Measurements from ENCODE around the gene URAD.

URAD gene

DNA sequence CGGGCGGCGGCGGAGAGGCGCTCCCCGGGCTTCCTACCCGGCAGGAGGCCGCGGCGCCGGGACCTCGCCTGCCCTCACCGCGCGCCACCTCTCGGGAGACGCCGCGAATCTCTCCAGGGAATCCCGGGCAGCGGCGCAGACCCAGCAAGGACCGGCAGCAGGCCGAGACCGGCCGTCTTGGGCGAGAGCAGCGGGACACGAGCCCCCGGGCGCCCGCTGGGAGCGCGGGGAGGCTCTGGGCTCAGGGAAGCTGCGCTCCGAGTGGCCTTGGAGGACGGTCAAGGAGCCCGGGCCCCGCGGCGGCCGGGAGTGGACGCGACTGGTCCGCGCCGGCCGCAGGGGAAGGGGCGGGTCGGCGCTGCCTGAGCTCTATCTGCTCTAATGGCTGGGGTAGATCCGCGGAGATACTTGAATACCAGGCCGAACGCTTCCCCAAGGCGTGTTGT lies 34.1 kb downstream of the URAD start:
- no peak for DNase-seq

DNA sequence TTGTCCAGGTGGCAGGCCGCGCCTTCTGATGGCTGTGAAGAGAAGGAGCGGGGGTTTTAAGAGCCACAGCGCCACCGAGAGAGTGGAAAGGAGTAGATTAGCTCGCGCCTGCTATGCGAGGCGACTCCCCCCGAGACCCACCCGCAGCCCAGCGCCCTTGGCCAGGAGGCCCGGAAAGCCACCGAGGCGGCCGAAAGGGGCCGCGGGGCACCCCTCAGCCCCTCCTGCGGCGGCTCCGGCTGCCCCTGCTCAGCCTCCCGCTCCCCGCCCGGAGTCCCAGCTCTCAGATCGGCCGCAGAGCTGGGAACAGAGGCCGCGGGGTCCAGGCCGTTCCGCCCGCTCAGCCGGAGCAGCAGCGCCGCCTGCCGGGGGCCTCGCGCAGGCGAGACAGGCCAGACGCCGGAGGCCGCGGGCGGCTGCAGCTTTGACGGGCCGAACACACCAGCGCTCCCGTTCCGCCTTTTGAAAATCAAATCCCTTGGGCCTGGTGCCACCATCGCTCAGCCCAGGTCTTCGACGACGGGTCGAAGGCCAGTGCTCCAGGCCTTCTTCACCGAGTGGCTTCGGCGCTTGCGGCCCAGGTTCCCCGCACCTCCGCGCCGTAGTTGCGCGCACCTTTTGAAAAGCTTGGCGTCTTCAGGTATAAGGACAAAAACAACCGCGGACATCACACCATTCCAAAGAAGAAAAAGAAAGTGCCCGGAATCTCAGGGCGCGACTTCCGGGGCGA lies 34.7 kb downstream of the URAD start:
- peak; percentile 75 for DNase-seq

DNA sequence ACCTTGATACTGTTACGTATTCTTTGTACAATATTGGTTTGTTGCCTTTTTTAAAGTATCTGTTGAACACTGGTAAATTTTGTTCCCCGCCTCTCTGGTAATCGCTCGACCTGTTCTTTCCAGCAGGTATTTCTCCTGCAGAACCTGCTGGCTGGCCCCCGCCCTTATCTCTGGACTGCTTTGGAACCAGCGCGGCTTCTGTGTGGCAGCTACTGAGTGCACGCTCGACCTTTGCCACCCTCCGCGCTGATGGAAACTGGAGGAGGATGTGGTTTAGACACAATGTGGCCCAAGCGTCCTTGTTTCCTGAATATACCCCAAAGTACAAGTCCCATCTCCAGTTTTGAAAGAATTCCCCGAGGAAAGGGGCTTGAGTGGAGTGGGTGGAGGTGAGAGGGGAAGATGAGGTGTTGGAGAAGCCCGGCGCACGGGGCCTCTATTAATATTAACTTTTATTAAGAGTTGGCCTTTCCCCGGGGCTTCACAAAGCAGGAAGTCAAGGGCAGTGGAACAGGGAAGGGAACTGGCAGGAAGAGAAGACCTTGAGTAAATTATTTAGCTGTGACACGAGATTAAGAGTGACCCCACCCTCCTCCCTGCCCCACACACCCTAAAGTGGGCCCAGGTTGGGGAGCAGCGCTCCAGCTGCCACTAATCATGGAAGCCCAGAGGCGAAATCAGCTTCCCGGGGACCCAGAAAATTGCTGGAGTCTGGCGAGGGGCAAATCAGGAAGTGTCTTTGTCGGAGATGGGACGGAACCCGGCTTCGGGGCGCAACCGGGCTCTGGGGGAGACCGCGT lies 35.4 kb downstream of the URAD start:
- DNase-seq: no peak

DNA sequence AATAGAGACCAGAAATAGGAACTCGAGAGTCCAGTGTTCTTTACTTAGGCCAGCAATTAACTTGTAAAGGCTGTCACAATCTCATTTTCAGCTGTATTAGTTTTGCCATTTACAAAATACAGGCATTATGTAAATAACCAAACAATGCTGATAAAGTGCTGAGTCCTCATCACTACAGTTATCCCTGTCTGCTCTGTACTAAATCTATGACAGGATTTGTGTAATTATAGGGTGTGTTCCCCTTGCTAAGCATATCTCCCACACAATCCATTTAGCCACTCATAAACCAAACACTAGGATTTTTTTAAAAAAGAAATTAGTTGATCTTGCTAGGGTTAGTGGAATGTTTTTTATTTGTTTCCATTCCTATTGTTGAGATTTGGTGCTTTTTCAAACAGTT lies 45.5 kb downstream of the URAD start:
- no peak for DNase-seq

DNA sequence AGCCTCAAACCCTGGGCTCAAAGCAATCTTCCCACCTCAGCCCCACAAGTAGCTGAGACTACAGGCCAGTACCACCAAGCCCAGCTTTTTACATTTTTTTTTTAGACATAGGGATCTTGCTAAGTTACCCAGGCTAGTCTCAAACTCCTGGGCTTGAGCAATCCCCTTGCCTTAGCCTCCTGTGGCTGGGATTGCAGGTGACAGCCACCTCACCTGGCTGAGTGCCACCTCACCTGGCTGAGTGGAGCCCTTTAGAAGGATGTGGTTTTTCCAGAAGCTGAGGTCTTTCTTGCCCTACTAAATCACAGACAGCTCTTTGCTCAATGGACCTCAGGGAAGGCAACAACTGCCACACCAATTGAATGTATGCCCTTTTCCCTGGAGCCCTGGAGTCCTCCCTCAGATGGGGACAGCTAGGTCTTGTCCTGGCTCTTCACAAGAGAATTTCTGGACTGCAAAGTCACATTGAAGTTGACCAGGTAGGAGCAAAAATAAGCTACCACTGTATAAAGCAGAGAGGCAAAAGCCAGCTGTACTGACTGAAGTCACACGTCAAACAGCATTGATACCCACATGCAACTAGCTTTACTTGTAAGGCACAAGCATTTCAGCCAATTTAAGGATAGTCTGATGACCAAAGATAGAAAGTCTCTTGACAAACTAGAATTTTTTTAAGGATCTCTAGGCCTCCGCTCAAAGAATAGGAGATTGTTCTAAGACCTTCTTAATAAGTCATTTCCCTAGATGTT lies 54.7 kb downstream of the URAD start:
- no peak for DNase-seq

DNA sequence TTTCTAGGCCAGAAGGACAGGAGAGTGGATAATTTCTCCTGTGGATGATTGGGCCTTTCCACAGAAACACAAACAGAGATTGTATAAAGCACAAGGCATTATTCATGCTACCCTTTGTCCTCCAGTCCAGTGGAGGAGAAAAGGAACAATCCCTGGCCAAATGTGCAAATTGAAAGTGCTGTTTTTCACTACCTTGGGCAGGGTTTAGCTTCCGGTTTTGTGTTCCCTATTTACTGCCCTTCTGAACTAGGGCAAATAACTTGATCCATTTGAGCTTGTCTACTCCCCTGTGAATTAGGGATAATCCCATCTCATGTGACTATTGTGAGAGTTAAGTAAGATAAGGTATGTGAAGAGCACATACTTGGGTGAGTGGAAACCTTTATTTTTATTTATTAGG lies 55.4 kb downstream of the URAD start:
- DNase-seq: no peak

DNA sequence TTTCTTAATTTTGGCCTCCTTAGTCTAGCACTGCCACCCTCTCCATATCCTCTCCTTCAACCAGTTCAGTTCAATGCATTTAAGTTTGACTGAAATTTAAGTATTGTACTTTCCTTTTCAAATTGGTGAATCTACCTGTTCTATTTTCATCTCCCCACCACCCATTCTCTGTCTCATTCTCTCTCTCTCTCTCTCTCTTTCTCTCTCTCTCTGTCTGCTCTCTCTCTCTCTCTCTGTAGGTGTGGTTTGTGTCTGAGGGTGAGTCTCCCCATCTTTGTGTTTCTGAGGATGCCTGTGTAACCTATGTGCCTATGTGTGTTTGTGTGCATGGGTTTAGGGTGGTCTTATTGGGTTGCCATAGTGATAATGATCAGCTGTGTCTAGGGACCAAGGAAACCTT lies 58.6 kb downstream of the URAD start:
- no peak for DNase-seq

DNA sequence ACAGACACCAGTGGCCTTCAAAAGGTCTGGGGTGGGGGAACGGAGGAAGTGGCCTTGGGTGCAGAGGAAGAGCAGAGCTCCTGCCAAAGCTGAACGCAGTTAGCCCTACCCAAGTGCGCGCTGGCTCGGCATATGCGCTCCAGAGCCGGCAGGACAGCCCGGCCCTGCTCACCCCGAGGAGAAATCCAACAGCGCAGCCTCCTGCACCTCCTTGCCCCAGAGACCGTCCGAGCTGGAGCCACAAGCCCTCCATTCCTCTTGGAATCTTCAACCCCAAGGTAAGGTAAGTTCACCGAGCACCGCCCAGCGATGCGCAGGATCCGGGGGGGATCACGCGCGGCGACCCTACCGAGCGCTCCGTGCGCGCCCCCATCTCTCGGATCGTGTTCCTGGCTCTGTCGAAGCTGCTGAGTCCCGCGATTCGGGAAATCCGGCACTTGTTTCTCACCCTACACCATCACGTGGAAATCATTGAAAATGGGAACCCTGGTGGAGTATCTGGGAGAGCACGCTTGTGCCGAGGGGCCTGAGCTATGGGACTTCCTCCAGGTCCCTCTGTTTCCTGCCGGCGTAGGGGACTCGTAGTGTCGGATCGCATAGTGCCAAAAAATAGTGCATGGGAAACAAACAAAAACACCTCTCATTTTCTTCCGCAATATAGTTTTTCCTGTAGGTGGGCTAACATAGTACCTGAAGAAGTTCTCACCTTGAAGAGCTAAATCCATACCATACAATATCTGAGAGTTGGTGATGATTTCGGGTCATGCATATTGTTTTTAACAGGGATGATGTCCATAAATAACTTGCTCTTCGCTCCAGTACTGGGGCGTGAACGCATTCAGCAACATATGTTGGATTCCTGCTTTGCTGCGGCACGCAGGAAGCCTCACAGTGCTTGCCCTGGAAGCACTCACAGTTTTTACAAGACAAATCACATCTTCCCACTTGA lies 59.4 kb downstream of the URAD start:
- no peak for DNase-seq

DNA sequence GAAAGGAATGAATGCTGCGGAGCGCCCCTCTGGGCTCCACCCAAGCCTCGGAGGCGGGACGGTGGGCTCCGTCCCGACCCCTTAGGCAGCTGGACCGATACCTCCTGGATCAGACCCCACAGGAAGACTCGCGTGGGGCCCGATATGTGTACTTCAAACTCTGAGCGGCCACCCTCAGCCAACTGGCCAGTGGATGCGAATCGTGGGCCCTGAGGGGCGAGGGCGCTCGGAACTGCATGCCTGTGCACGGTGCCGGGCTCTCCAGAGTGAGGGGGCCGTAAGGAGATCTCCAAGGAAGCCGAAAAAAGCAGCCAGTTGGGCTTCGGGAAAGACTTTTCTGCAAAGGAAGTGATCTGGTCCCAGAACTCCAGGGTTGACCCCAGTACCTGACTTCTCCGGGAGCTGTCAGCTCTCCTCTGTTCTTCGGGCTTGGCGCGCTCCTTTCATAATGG lies 60.1 kb downstream of the URAD start:
- DNase-seq: no peak
